ENCODE measurements around the gene BNC1.

GRCh38 chr15:83249030-83249343, 35.5 kb downstream of the BNC1 start:
- TF ChIP-seq, protein P1, sequence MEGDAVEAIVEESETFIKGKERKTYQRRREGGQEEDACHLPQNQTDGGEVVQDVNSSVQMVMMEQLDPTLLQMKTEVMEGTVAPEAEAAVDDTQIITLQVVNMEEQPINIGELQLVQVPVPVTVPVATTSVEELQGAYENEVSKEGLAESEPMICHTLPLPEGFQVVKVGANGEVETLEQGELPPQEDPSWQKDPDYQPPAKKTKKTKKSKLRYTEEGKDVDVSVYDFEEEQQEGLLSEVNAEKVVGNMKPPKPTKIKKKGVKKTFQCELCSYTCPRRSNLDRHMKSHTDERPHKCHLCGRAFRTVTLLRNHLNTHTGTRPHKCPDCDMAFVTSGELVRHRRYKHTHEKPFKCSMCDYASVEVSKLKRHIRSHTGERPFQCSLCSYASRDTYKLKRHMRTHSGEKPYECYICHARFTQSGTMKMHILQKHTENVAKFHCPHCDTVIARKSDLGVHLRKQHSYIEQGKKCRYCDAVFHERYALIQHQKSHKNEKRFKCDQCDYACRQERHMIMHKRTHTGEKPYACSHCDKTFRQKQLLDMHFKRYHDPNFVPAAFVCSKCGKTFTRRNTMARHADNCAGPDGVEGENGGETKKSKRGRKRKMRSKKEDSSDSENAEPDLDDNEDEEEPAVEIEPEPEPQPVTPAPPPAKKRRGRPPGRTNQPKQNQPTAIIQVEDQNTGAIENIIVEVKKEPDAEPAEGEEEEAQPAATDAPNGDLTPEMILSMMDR (IDR thresholded peaks at IDR 0.05) = no peak
- TF ChIP-seq POLR2A (IDR thresholded peaks at IDR 0.05) = no peak

Data from heart left ventricle (tissue), 13 donors.